Fibroblast of villous mesenchyme (primary cell): ENCODE results near the gene RNF180. TPM values are rescaled to one million over a fixed set of nuclear protein-coding genes. Genes with fewer than 3 reads are reported as not detected.
"Not testable (repeated sequence)": the region's sequence is repeated elsewhere in the genome, so short reads cannot be mapped to it uniquely, and the experiment has no call there.

Experiments
- DNase-seq: peaks from one replicate; pipeline ENCODE4 v3.0.0-alpha.2; 2010; ENCODE audit warnings: low read depth
- H3K4me3 ChIP-seq: 2 replicates; pipeline ENCODE4 v1.5.1; 2011; ENCODE audit warnings: low read depth, mild to moderate bottlenecking, low read length
- total RNA-seq: library from RNA; depleted of rRNA; stranded (reverse); fragments of >200 nt; gene quantifications from 2 replicates; pipeline ENCODE4 v1.2.3, GENCODE V29; 2012
- TF ChIP-seq, protein P1 (sequence below): IDR thresholded peaks from 2 replicates; pipeline ENCODE4 v1.5.1; 2012; ENCODE audit warnings: low read depth, mild to moderate bottlenecking, low read length; ENCODE audit not compliant: insufficient read depth

The RNF180 gene
- total RNA-seq, 1 donor = 5.6 TPM

DNA sequence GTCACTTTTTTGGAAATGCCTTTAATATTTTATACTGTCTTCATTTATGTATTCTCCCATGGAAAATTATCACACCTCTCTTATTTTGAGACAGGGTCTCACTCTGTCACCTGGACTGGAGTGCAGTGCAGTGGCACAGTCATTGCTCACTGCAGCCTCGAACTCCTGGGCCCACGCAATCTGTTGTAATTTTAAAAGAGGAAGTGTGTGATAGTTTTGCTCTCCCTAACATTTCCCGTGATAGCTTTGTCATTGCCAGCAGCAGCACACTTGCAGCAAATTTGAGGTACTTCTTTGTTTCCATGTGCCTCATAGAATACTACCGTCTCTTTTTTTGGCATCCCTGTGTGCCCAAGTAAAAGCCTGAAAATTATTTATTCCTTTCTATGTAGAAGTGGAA, 103.5 kb downstream of the RNF180 start:
- no peak overlapping the region for H3K4me3 ChIP-seq
- DNase-seq = no peak
- TF ChIP-seq, protein P1, sequence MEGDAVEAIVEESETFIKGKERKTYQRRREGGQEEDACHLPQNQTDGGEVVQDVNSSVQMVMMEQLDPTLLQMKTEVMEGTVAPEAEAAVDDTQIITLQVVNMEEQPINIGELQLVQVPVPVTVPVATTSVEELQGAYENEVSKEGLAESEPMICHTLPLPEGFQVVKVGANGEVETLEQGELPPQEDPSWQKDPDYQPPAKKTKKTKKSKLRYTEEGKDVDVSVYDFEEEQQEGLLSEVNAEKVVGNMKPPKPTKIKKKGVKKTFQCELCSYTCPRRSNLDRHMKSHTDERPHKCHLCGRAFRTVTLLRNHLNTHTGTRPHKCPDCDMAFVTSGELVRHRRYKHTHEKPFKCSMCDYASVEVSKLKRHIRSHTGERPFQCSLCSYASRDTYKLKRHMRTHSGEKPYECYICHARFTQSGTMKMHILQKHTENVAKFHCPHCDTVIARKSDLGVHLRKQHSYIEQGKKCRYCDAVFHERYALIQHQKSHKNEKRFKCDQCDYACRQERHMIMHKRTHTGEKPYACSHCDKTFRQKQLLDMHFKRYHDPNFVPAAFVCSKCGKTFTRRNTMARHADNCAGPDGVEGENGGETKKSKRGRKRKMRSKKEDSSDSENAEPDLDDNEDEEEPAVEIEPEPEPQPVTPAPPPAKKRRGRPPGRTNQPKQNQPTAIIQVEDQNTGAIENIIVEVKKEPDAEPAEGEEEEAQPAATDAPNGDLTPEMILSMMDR = no peak

DNA sequence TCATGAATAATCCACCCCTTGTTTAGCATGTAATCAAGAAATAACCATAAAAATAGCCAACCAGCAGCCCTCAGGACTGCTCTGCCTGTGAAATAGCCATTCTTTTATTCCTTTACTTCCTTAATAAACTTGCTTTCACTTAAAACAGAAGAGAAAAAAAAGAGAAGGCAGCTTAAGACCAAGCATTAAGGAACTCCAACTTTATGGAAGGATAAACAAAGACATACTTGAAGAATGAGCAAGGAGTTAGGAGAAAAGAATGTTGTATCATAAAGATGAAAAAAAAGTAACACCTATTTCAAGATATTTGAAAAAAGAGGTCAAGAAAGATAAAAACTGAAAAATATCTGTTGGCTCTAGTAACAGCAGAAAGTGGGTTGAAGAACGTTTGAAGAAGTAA, 107.6 kb downstream of the RNF180 start:
- TF ChIP-seq, protein P1 = no peak
- H3K4me3 ChIP-seq = no peak overlapping the region
- no peak for DNase-seq

DNA sequence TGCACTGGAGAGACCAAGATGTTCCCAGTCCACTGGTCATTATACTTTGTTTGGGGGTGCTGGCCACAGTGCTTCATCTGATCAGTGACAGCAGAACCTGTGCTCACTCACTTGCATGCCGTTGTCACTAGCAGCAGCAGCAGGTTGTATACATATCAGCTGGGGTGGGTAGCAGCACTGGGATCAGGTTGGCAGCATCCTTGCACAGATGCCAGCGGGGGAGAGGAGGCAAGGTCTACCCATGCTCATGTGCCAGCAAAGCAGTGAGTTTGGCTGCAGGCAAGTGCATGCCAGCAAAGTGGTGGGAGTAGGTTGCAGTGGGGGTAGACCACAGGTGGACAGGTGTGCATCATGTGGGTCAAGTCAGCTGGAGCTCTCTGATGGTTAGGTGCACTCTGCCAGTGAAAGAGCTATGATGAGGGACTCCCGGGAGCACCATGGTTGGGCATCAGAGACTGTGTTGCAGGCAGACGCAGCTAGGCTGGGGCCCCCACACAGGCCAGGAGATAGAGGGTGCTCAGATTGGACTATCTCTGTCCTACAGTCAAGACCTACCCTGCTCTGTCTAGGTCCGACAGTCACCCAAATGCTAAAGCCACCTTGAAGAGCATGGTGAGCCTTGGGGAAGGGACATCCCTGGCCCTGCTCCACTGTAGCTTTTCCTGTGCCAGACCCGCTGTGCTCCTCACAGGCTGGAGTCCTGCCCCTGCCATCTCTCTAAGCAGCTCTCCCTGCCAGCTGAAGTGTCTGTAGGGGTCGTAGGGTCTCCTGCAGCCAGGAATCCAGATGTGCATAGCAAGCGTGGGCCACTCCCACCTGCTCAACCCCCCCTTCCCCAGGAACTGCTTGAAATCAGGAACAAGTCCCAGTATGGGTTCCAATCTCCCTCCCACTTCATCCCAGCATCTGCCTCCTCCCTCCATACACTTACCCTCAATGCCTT, 119.8 kb downstream of the RNF180 start:
- DNase-seq = no peak
- no peak overlapping the region for H3K4me3 ChIP-seq
- TF ChIP-seq, protein P1 = no peak

DNA sequence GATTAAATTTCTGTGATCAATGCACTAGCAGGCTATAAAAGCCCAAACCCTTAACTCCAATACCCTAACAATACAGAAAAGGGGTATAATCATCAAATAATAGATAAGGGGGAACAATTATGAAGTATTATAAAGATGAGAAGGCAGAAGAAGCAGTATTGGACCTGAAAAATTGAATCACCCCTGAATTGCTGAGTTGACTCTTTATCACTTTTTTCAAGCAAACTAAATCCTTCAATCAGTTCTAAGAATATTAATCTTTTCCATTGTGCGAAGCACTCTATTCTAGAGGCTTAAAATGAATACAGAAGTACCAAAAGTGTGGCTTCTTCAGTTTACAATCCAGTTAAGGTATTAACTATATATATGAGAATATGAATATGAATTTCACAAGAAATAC, 120.7 kb downstream of the RNF180 start:
- DNase-seq = no peak
- H3K4me3 ChIP-seq = no peak overlapping the region
- TF ChIP-seq, protein P1 = no peak

DNA sequence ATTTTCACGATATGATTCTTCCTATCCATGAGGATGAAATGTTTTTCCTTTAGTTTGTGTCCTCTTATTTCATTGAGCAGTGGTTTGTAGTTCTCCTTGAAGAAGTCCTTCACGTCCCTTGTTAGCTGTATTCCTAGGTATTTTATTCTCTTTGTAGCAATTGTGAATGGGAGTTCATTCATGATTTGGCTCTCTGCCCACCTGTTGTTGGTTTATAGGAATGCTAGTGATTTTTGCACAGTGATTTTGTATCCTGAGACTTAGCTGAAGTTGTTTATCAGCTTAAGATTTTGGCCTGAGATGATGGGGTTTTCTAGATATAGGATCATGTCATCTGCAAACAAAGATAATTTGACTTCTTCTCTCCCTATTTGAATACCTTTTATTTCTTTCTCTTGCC, 122.9 kb downstream of the RNF180 start:
- not testable (repeated sequence) for DNase-seq, H3K4me3 ChIP-seq

GRCh38 chr5:64292611-64293215, 127.1 kb downstream of the RNF180 start:
- TF ChIP-seq, protein P1 = no peak
- no peak for DNase-seq

DNA sequence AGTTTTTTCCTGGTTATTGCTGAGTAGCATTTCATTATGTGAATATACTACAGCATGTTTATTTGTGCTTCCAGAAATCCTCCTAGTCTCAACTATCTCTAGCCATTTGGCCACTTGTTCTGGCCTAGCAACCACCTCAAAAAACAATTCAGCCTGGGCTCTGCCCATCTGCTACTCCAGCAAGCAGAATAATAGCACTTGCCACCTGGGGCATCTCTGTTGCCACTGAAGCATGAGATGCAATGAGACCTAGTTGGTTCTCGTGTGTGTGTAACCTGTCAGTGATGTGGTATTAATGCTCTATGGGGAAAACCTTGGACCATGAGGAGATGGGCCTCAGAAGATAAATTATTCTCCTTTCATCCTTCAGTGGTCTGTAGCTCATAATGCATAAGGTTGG, 129.5 kb downstream of the RNF180 start:
- TF ChIP-seq, protein P1 = no peak
- no peak for DNase-seq
- H3K4me3 ChIP-seq = no peak overlapping the region

More at GRCh38 chr5:64292611-64293215, 127.1 kb downstream of the RNF180 start:
- H3K4me3 ChIP-seq = no peak overlapping the region
